ENCODE measurements around the gene CA10.

The CA10 gene

DNA sequence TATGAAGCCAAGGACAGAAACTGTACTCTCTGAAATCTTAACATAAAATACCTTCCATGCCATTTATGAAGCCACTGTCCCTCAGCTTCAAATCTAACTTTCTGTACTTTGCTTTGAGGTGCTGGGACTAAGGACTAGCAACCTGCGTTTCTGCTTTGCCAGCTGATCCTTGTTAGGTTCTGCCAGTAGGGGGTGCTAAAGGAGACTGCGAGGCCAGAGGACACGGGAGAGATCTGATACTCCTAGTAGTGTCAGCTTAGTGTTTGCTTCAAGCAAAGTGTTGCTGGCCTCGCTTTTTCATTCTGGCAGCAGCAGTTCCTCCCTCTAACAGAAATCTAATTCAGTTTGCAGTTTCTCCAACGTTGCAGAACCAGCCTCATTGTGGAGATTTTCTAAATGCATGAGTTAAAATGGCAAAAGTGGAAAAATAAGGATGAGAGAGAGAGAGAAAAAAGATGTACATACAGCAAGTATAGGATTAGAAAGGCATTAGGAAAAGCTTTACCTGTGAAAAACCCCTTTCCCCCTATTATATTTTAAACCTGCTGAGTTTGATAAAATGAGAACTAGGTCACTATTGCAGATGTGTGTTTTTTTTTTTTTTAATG is 297.5 kb downstream of the CA10 start:
- peak; percentile 22 for DNase-seq (ENCODE audit: low spot score)

GRCh38 chr17:51857052-51857597 is 301.4 kb downstream of the CA10 start:
- no peak for DNase-seq (ENCODE audit: low spot score)

- DNase-seq (ENCODE audit: low spot score): no peak
Observed at GRCh38 chr17:51855806-51856205, 302.7 kb downstream of the CA10 start.

GRCh38 chr17:51853857-51854256 is 304.7 kb downstream of the CA10 start:
- DNase-seq (ENCODE audit: low spot score): no peak

- DNase-seq (ENCODE audit: low spot score): no peak
Observed at GRCh38 chr17:51852603-51853002, 305.9 kb downstream of the CA10 start.

GRCh38 chr17:51850201-51850600 is 308.3 kb downstream of the CA10 start:
- no peak for DNase-seq (ENCODE audit: low spot score)

DNA sequence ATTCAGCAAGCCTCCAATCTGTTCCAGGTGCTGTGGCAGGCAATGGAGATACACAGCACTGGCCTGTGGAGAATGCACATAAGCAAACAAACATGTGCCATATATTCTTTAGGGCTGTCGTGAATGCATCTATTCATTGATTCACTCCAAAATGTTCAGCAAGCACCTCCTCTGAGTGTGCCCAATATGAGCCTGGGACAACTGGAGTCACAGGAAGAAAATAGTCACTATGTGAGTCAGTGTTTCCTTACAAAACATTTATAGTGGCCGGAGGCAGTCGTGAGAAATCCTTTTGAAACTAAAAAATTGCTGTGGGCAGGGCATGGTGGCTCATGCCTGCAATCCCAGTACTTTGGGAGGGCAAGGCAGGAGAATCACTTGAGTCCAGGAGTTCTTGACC is 310.1 kb downstream of the CA10 start:
- no peak for DNase-seq (ENCODE audit: low spot score)

- DNase-seq (ENCODE audit: low spot score): no peak
Observed at GRCh38 chr17:51846566-51846965, 311.9 kb downstream of the CA10 start.

DNA sequence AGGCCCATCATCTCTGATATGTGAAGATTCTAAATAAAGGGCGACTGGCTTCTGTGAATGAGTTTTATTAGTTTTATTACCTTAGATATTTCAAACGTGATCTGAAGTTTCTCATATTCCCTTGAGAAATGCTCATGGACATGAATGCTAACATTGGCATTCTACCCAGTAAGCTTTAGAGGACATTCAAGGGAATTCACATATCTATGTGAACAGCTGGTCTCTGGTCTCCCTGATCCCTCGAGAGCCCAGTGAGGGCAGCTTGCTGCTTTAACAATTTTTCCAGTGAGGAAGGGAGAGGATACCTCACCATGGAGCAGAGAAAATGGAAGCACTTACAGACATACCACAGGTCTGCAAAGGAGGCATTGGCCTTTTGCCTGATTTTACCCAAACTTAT is 312.7 kb downstream of the CA10 start:
- DNase-seq (ENCODE audit: low spot score): no peak

DNA sequence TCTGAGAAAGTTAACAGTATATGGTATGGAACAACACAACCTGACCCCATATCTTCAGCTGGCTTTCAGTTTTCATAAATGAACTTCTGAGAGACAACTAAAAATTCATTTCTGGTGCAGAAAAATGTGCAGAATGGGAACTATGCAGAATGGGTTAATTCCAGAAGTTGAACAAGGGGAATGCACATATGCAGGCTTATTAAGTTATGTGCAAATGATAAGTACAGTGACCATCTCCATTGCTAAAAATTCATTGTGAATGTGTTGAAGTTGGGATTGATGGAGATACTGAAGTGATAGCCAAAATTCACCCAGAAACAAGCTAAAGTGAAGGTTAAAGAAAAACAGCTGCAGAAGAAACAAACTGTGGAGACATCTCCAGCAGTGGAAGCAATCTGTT is 315.8 kb downstream of the CA10 start:
- no peak for DNase-seq (ENCODE audit: low spot score)

DNA sequence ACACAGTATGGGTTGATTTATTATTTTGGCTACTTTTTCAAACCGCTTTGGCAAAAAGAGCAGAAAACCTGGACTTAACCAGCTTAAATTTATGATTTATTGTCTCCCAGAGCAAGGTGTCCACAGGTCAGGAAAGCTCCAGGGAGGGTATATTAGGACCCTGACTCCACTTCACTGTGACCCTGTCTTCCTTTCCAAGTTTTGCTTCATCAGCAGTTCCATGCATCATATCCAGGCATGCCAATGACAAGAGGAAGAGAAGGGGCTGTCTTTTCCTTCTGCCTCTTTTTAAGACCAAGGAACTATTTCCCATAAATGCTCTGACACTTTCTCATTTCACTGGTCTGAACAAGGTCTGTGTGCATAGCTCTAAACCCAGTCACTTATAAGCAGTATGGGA is 316.8 kb downstream of the CA10 start:
- no peak for DNase-seq (ENCODE audit: low spot score)

DNA sequence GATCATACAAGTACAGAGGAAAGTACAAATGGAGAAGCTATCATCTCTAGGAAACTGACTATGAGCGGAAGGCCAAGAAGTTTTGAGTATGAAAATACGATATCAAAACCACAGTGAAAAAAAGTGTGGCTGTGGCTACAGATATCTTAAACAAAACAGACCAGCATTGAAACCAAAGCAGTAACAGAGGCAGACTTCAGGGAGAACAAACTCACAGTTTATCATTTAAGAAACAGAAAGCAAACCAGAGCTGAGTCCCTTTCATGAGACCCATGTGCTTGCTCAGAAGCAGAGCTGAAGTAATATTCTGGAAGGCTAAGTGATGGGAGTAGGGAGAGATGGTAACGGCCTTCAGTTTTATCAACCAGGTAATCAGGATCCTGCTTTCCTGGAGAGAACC is 317.8 kb downstream of the CA10 start:
- no peak for DNase-seq (ENCODE audit: low spot score)

GRCh38 chr17:51833620-51834019 is 324.9 kb downstream of the CA10 start:
- DNase-seq (ENCODE audit: low spot score): no peak

- DNase-seq (ENCODE audit: low spot score): no peak
Observed at GRCh38 chr17:51833045-51833444, 325.5 kb downstream of the CA10 start.

GRCh38 chr17:51830886-51831285 is 327.6 kb downstream of the CA10 start:
- DNase-seq (ENCODE audit: low spot score): no peak

GRCh38 chr17:51830451-51830850 is 328.1 kb downstream of the CA10 start:
- DNase-seq (ENCODE audit: low spot score): no peak

DNA sequence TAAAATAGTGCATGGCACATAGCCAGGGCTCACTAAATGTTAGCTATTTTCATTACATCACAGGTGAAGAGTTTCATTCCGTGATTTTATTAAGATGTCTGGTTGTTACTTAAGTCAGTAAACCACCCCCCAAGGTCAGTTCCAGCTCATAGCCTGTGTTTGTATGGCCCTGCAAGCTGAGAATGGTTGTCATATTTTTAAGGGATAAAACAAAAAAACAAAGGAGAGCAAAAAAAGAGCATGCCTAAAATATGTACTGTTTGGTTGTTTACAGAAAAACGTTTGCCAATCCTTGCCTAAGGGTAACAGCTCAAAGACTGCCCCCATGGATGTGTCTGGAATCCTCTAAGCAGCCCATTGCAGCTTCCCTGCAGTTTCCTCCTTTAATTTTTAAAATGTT is 329.6 kb downstream of the CA10 start:
- DNase-seq (ENCODE audit: low spot score): no peak

DNA sequence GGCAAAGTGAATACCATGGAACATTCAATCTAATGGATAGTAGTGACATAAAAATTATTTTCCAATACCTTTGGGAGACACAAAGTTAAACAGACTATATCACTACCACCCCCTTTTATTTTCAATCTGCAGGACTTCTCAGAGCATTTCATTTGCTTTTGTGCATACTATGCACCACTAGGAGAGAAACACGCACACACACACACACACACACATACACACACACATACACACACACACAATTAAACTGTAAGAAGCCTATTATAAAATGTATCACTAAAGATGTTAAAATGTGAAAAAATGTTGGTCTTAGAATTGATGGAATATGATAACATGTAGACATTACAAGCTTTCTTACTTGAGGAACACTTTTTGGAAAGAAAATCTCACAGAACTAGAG is 331.4 kb downstream of the CA10 start:
- no peak for DNase-seq (ENCODE audit: low spot score)

DNA sequence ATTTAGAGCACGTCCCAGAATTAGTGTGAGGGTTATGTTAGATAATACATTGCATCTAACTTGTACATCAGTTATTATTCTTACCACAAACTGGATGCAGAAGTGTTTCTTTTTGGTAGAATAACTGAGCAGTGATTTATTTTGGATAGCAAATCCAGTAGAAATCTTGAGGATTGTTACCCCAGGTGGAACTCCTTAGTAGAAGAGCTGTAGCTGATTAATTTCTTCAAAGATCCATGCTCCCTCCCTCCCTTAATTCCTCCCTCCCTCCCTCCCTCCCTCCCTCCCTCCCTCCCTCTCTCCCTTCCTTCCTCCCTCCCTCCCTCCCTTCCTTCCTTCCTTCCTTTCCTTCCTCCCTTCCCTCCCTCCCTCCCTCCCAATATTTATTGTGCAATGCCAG is 337.7 kb downstream of the CA10 start:
- no peak for DNase-seq (ENCODE audit: low spot score)

GRCh38 chr17:51820252-51820651 is 338.3 kb downstream of the CA10 start:
- no peak for DNase-seq (ENCODE audit: low spot score)

DNA sequence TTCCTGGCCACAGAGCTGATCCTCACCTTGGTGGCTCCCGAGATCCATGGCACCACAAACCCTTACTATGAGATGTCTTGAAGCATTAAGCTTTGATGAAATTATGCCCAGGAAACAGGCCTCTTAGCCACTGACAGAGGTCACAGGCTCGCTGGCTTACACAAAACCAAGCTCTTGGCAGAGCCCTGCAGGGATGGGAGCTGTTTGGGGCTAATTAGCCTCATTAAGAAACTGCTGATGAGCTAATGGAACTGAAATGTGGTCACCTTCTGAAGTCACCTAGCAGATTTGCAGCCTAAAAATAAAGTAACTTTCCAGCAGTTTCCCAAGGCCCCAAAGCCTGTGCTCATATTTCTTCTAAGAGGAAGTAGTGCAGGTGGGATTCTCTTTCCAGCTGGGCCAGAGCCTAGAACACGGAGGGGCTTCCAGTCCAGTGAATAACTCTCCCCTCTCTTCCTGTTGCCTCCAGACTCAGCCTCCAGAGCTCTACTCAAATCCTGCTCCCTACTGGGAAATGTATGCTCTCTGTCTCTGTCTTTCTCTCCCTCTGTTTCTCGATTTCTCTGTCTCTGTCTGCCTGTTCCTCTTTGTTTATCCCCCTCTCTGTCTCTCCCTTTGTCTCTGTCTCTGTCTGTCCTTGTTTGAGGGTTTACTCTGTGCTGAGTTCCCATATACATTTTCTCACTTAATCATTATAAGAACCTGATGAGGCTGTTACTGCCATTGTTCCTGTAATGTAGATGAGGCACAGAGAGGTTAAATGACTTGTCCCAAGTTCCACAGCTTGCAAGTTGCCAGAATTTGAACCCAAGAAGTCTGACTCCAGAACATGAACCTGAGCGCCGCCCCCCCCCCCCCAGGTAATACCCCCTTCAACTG is 338.9 kb downstream of the CA10 start:
- DNase-seq (ENCODE audit: low spot score): no peak

- DNase-seq (ENCODE audit: low spot score): no peak
Observed at GRCh38 chr17:51818777-51819176, 339.7 kb downstream of the CA10 start.

- DNase-seq (ENCODE audit: low spot score): no peak
Observed at GRCh38 chr17:51817955-51818354, 340.6 kb downstream of the CA10 start.

DNA sequence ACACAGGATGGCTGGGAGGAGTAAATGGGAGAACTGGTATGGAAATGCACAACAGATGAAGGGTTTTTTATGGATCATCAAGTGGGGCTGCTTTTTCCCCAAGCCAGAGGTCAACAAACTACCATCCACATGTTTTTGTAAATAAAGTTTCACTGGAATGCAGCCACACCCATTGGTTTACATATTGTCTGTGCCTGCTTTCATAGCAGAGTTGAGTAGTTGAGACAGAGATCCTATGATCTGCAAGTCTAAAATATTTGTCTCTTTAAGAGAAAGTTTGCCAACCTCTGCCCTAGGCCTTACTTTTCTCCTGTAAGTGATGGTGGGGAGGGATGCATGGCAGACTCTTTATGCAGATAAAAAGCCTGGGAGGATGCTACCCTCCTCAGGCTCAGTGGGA is 341.4 kb downstream of the CA10 start:
- DNase-seq (ENCODE audit: low spot score): no peak

All from hematopoietic multipotent progenitor cell treated with erythropoietin and hydrocortisone succinate and interleukin-3 and kit ligand, for 15 days (in vitro differentiated cells).